GM12865 (cell line): ENCODE measurements around the gene BTBD6.

Experiments
- DNase-seq: peaks from one replicate; pipeline ENCODE4 v3.0.0; 2010; ENCODE audit warnings: low read depth
- H3K4me3 ChIP-seq: 2 replicates; pipeline ENCODE4 v1.5.1; 2011; ENCODE audit warnings: mild to moderate bottlenecking, low read depth, low read length, control low read depth
- CTCF ChIP-seq: IDR thresholded peaks from 2 replicates; pipeline ENCODE4 v1.5.1; 2011; ENCODE audit warnings: low read length, control low read depth, low read depth, inconsistent platforms; ENCODE audit not compliant: insufficient read depth; ENCODE audit errors: missing control alignments

Gene BTBD6

GRCh38 chr14:105215602-105216001, 32.7 kb upstream of the BTBD6 start:
- no peak for TF ChIP-seq CTCF
- DNase-seq: no peak
- H3K4me3 ChIP-seq: no peak overlapping the region

- no peak overlapping the region for H3K4me3 ChIP-seq
- no peak for TF ChIP-seq CTCF
- no peak for DNase-seq
These were observed 31.7 kb upstream of the BTBD6 start for GRCh38 chr14:105216490-105217247.

- no peak overlapping the region for H3K4me3 ChIP-seq
- DNase-seq: no peak
- no peak for TF ChIP-seq CTCF
These were observed 30.6 kb upstream of the BTBD6 start for GRCh38 chr14:105217774-105218173.

GRCh38 chr14:105218611-105219010, 29.7 kb upstream of the BTBD6 start:
- H3K4me3 ChIP-seq: no peak overlapping the region
- no peak for DNase-seq
- TF ChIP-seq CTCF: no peak

- no peak overlapping the region for H3K4me3 ChIP-seq
- no peak for TF ChIP-seq CTCF
- DNase-seq: no peak
These were observed 29.2 kb upstream of the BTBD6 start for GRCh38 chr14:105219043-105219612.

- no peak for DNase-seq
- TF ChIP-seq CTCF: no peak
- H3K4me3 ChIP-seq: no peak overlapping the region
These were observed 28.6 kb upstream of the BTBD6 start for GRCh38 chr14:105219753-105220152.
